SK-N-SH (cell line): Measurements from ENCODE around the gene STX1A. TPM values are rescaled to one million over a fixed set of nuclear protein-coding genes. Genes with fewer than 3 reads are reported as not detected.

Experiments used
- CTCF ChIA-PET: fragments of 300-600, 350-600 bp; formaldehyde crosslinking; extraction: SDS; loops from one replicate; lab custom pipeline; 2021; lab: Yijun Ruan, JAX
- POLR2A ChIA-PET: fragments of 350-600 bp; sonication (Branson Sonifier 250); formaldehyde crosslinking; extraction: SDS; loops from one replicate; lab custom pipeline; 2020; ENCODE audit warnings: antibody characterized with exemption, inconsistent platforms; lab: Yijun Ruan, JAX
- DNase-seq: peaks from one replicate; pipeline ENCODE4 v3.0.0; 2012
- H2AFZ ChIP-seq: fragments of 200-600 bp; sonication (generic); 2 replicates; pipeline ENCODE4 v1.8.1; 2016; ENCODE audit warnings: antibody characterized with exemption, mild to moderate bottlenecking, low read depth
- H3F3A ChIP-seq: fragments of 200-600 bp; sonication (generic); replicated peaks from 2 replicates; pipeline ENCODE3; 2016; ENCODE audit warnings: antibody characterized with exemption, mild to moderate bottlenecking; ENCODE audit not compliant: insufficient read depth
- H3K27ac ChIP-seq, 2 experiments: fragments of 200-500 bp in 1 of 2; fragments of 200-600 bp in 1 of 2; sonication (Bioruptor generic) in 1 of 2; sonication (generic), shearing (Covaris generic) in 1 of 2; 2 replicates each; pipeline versions ENCODE4 v1.5.1 to v1.6.1; 2014 to 2016; ENCODE audit warnings: low read depth in 2 of 2, inconsistent platforms in 1 of 2, low read length in 1 of 2, mild to moderate bottlenecking in 1 of 2, mixed read lengths in 1 of 2
- H3K27me3 ChIP-seq: fragments of 200-600 bp; sonication (generic), shearing (Covaris generic); 2 replicates; pipeline ENCODE4 v1.6.1; 2016; ENCODE audit warnings: mixed run types; ENCODE audit not compliant: insufficient read depth
- H3K36me3 ChIP-seq, 2 experiments: fragments of 200-500 bp in 1 of 2; fragments of 200-600 bp in 1 of 2; sonication (Bioruptor generic) in 1 of 2; sonication (generic) in 1 of 2; replicated peaks in 1 of 2; 2 replicates each; pipeline versions ENCODE3 to v1.5.1; 2014 to 2016; ENCODE audit warnings: low read length in 1 of 2, mild to moderate bottlenecking in 1 of 2; ENCODE audit not compliant: insufficient read depth in 2 of 2, control insufficient read depth in 1 of 2
- H3K4me1 ChIP-seq, 2 experiments: fragments of 200-500 bp in 1 of 2; fragments of 200-600 bp in 1 of 2; sonication (Bioruptor generic) in 1 of 2; sonication (generic), shearing (Covaris generic) in 1 of 2; 2 replicates each; pipeline versions ENCODE4 v1.5.1 to v1.6.1; 2014 to 2016; ENCODE audit warnings: low read depth in 1 of 2, low read length in 1 of 2, mixed run types in 1 of 2; ENCODE audit not compliant: insufficient read depth in 2 of 2, control insufficient read depth in 1 of 2
- H3K4me2 ChIP-seq: fragments of 200-600 bp; sonication (generic), shearing (Covaris generic); 2 replicates; pipeline ENCODE4 v1.6.1; 2017; ENCODE audit warnings: mixed run types
- H3K4me3 ChIP-seq, 2 experiments: fragments of 200-500 bp in 1 of 2; fragments of 200-600 bp in 1 of 2; sonication (Bioruptor generic) in 1 of 2; sonication (generic), shearing (Covaris generic) in 1 of 2; 2 replicates each; pipeline versions ENCODE4 v1.5.1 to v1.8.1; 2014 to 2016; ENCODE audit warnings: low read depth in 2 of 2, inconsistent platforms in 1 of 2, low read length in 1 of 2, mild to moderate bottlenecking in 1 of 2, mixed read lengths in 1 of 2, moderate library complexity in 1 of 2
- H3K79me2 ChIP-seq: fragments of 200-600 bp; sonication (generic); 2 replicates; pipeline ENCODE4 v1.8.1; 2017; ENCODE audit warnings: mild to moderate bottlenecking; ENCODE audit not compliant: insufficient read depth
- H3K9ac ChIP-seq: fragments of 200-600 bp; sonication (generic); 2 replicates; pipeline ENCODE4 v1.6.1; 2017; ENCODE audit warnings: mixed run types
- H3K9me2 ChIP-seq: fragments of 200-600 bp; sonication (generic); 2 replicates; pipeline ENCODE4 v1.6.1; 2017; ENCODE audit warnings: mixed run types
- H3K9me3 ChIP-seq: fragments of 200-600 bp; sonication (generic); 2 replicates; pipeline ENCODE4 v1.6.1; 2017; ENCODE audit warnings: mixed run types, mild to moderate bottlenecking, moderate library complexity
- H4K20me1 ChIP-seq: fragments of 200-600 bp; sonication (generic); 2 replicates; pipeline ENCODE4 v1.6.1; 2017; ENCODE audit warnings: mild to moderate bottlenecking, mixed run types; ENCODE audit not compliant: insufficient read depth
- ELF1 ChIP-seq: IDR thresholded peaks from 2 replicates; pipeline ENCODE4 v1.4.0; 2012
- FOSL2 ChIP-seq: IDR thresholded peaks from 2 replicates; pipeline ENCODE4 v1.4.0; 2012; ENCODE audit warnings: low read depth, mild to moderate bottlenecking, moderate library complexity, borderline replicate concordance
- FOXM1 ChIP-seq: IDR thresholded peaks from 2 replicates; pipeline ENCODE4 v1.4.0; 2012; ENCODE audit warnings: low read depth, mild to moderate bottlenecking
- GATA2 ChIP-seq: sonication (generic); formaldehyde crosslinking; IDR thresholded peaks from 2 replicates; pipeline ENCODE4 v1.5.0; 2020; ENCODE audit warnings: mild to moderate bottlenecking, missing genetic modification reagents
- JUND ChIP-seq: IDR thresholded peaks from 2 replicates; pipeline ENCODE4 v1.4.0; 2012
- RAD21 ChIP-seq: IDR thresholded peaks from 2 replicates; pipeline ENCODE4 v1.6.1; 2012; ENCODE audit warnings: mild to moderate bottlenecking, low read length
- RCOR1 ChIP-seq: fragments of 150-350 bp; IDR thresholded peaks from 2 replicates; pipeline ENCODE4 v1.6.1; 2017; ENCODE audit warnings: antibody characterized with exemption, low read length
- RFX5 ChIP-seq: IDR thresholded peaks from 2 replicates; pipeline ENCODE4 v1.6.1; 2012; ENCODE audit warnings: mild to moderate bottlenecking, improper control_type of control experiment, low read length
- RXRA ChIP-seq: IDR thresholded peaks from 2 replicates; pipeline ENCODE4 v1.4.0; 2012; ENCODE audit warnings: low read depth, mild to moderate bottlenecking, borderline replicate concordance
- SIN3A ChIP-seq: IDR thresholded peaks from 2 replicates; pipeline ENCODE4 v1.6.1; 2012; ENCODE audit warnings: low read depth, mild to moderate bottlenecking, low read length, moderate library complexity, borderline replicate concordance
- SMC3 ChIP-seq: IDR thresholded peaks from 2 replicates; pipeline ENCODE4 v1.6.1; 2012; ENCODE audit warnings: low read depth, low read length, improper control_type of control experiment
- WGBS: methylation state at CpG from one replicate; pipeline ENCODE4 v1.1.6; 2017; ENCODE audit warnings: low lambda C conversion rate; 5-methylcytosine and 5-hydroxymethylcytosine counted together
- polyA plus RNA-seq, 3 experiments: library from polyadenylated mRNA; depleted of rRNA; stranded (reverse); fragments of >200 nt; gene quantifications; 2 replicates each; pipeline ENCODE4 v1.2.3, GENCODE V29; 2012
- TF ChIP-seq, protein P1 (sequence below): IDR thresholded peaks from 2 replicates; pipeline ENCODE4 v1.4.0; 2012; ENCODE audit warnings: low read depth
- TF ChIP-seq, protein P2 (sequence below): fragments of 150-350 bp; IDR thresholded peaks from 2 replicates; pipeline ENCODE4 v1.6.1; 2016; ENCODE audit warnings: mild to moderate bottlenecking, low read depth, low read length
- TF ChIP-seq, protein P3 (sequence below): IDR thresholded peaks from 2 replicates; pipeline ENCODE4 v1.4.0; 2012; ENCODE audit warnings: low read depth, borderline replicate concordance
- TF ChIP-seq, protein P4 (sequence below): fragments of 200-600 bp; sonication (generic); IDR thresholded peaks from 2 replicates; pipeline ENCODE4 v1.6.1; 2017; ENCODE audit warnings: antibody characterized with exemption, mild to moderate bottlenecking, moderate library complexity

Gene STX1A
- polyA plus RNA-seq, 1 of the 3 experiments (the other 2 are of a cell fraction) = 91.1 TPM

DNA sequence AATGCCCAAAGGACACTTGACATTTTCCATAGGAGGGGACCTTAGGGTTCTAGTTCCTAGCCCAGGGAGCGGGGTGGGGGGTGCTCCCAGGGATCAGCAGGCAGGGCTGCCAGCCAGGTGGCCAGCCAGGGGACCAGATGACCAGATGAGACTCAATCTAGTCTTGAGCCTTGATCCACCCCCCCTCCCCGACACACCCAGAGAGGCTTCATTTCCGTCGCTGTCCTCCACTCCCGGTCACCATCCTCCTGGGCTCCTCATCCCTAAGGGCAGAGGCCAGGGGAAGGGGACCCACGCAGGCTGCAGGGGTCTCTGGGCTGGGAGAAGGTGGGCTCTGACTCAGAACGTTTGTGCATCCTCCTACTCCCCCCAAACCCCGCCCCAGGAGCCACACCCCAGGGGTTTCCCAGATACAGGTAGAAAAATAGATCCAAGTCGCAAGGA lies 1.0 kb downstream of the STX1A start:
- peak; percentile 57 for DNase-seq
- 14% methylated on average over 8 of the region's 9 CpGs for WGBS
- peak overlapping the region in 1 of 2 experiments; percentile 88; a peak in 2 of 4 replicates for H3K27ac ChIP-seq
- no peak for TF ChIP-seq SMC3
- TF ChIP-seq GATA2 (CRISPR knock-in tag) = no peak
- TF ChIP-seq SIN3A = no peak
- no peak for TF ChIP-seq ELF1
- no peak for TF ChIP-seq FOXM1
- TF ChIP-seq, protein P1, sequence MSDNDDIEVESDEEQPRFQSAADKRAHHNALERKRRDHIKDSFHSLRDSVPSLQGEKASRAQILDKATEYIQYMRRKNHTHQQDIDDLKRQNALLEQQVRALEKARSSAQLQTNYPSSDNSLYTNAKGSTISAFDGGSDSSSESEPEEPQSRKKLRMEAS = no peak
- TF ChIP-seq, protein P2, sequence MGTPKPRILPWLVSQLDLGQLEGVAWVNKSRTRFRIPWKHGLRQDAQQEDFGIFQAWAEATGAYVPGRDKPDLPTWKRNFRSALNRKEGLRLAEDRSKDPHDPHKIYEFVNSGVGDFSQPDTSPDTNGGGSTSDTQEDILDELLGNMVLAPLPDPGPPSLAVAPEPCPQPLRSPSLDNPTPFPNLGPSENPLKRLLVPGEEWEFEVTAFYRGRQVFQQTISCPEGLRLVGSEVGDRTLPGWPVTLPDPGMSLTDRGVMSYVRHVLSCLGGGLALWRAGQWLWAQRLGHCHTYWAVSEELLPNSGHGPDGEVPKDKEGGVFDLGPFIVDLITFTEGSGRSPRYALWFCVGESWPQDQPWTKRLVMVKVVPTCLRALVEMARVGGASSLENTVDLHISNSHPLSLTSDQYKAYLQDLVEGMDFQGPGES = no peak
- TF ChIP-seq, protein P3, sequence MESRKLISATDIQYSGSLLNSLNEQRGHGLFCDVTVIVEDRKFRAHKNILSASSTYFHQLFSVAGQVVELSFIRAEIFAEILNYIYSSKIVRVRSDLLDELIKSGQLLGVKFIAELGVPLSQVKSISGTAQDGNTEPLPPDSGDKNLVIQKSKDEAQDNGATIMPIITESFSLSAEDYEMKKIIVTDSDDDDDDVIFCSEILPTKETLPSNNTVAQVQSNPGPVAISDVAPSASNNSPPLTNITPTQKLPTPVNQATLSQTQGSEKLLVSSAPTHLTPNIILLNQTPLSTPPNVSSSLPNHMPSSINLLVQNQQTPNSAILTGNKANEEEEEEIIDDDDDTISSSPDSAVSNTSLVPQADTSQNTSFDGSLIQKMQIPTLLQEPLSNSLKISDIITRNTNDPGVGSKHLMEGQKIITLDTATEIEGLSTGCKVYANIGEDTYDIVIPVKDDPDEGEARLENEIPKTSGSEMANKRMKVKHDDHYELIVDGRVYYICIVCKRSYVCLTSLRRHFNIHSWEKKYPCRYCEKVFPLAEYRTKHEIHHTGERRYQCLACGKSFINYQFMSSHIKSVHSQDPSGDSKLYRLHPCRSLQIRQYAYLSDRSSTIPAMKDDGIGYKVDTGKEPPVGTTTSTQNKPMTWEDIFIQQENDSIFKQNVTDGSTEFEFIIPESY = no peak
- no peak for TF ChIP-seq RAD21
- no peak for TF ChIP-seq RFX5
- TF ChIP-seq RXRA = no peak
- no peak for TF ChIP-seq FOSL2
- no peak for TF ChIP-seq RCOR1
- TF ChIP-seq, protein P4, sequence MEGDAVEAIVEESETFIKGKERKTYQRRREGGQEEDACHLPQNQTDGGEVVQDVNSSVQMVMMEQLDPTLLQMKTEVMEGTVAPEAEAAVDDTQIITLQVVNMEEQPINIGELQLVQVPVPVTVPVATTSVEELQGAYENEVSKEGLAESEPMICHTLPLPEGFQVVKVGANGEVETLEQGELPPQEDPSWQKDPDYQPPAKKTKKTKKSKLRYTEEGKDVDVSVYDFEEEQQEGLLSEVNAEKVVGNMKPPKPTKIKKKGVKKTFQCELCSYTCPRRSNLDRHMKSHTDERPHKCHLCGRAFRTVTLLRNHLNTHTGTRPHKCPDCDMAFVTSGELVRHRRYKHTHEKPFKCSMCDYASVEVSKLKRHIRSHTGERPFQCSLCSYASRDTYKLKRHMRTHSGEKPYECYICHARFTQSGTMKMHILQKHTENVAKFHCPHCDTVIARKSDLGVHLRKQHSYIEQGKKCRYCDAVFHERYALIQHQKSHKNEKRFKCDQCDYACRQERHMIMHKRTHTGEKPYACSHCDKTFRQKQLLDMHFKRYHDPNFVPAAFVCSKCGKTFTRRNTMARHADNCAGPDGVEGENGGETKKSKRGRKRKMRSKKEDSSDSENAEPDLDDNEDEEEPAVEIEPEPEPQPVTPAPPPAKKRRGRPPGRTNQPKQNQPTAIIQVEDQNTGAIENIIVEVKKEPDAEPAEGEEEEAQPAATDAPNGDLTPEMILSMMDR = no peak
- no peak for TF ChIP-seq JUND
- peaks cover 48% of the 10 kb centered on the region for H4K20me1 ChIP-seq
- no peak overlapping the region for H2AFZ ChIP-seq
- no peaks in the 10 kb centered on the region for H3K27me3 ChIP-seq
- POLR2A ChIA-PET = no interaction called here
- H3K9ac ChIP-seq = peak overlapping the region; percentile 96
- peaks cover 29% of the 10 kb centered on the region for H3F3A ChIP-seq
- peak overlapping the region; percentile 99 for H3K4me2 ChIP-seq
- no peaks in the 10 kb centered on the region for H3K9me3 ChIP-seq
- H3K4me1 ChIP-seq = peaks cover 23 to 38% of the 10 kb centered on the region in 2 experiments; a peak in 3 of 4 replicates
- CTCF ChIA-PET = interaction anchor here (1.2 to 3.2 kb wide), 3 partner anchors 8 to 18 kb away, joined by 3 to 19 read pairs (median 4); no protein-coding TSS in a partner anchor
- H3K79me2 ChIP-seq = peaks cover 58% of the 10 kb centered on the region
- H3K9me2 ChIP-seq = no peaks in the 10 kb centered on the region
- peaks cover 0 to 27% of the 10 kb centered on the region in 2 experiments for H3K36me3 ChIP-seq
- H3K4me3 ChIP-seq = peak overlapping the region; percentile 75 to 87
